HG02885 (cell line): ENCODE measurements around the gene TMEM131.

ENCODE experiments used
- ATAC-seq: cut with Tn5 transposase; IDR thresholded peaks from one replicate; pipeline ENCODE4 v1.9.1; 2021; ENCODE audit warnings: mild to moderate bottlenecking; ENCODE audit not compliant: unreplicated experiment, poor library complexity

TMEM131 gene

GRCh38 chr2:97749581-97749980, 246.2 kb downstream of the TMEM131 start:
- no peak for ATAC-seq

DNA sequence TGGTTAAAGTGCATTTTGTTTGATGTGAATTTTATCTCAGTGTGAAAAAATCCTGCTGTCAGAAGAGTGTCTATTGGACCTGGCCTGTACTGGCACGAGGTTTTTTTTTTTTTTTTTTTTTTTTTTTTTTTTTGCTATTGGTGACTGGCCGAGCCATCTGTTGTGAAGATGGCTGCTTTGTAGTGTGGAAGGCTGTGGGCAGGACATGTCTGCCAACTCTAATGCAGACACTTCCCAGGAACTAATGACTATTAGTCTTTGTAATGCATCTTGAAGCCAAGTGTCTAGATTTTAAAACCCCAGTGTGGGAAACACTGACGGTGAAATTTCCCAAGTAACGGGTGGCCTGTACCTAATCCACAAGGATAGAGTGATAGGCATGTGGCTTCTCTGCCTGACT, 248.0 kb downstream of the TMEM131 start:
- ATAC-seq, result no peak

DNA sequence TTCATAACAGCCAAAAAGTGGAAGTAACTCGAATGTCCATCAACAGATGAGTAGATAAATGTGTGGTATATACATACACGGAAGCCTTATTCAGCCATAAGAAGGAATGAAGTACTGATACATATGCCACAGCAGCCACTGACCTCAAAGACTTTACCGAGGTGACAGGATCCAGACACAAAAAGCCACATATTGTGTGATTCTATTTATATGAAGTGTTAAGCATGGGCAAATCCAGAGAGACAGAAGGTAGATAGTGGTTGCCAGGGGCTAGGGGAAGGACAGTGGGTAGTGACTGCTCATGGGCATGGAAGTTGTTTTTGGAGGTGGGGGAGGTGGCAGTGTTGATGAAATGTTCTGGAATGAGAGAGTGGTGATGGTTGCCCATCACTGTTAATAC, 248.5 kb downstream of the TMEM131 start:
- no peak for ATAC-seq

DNA sequence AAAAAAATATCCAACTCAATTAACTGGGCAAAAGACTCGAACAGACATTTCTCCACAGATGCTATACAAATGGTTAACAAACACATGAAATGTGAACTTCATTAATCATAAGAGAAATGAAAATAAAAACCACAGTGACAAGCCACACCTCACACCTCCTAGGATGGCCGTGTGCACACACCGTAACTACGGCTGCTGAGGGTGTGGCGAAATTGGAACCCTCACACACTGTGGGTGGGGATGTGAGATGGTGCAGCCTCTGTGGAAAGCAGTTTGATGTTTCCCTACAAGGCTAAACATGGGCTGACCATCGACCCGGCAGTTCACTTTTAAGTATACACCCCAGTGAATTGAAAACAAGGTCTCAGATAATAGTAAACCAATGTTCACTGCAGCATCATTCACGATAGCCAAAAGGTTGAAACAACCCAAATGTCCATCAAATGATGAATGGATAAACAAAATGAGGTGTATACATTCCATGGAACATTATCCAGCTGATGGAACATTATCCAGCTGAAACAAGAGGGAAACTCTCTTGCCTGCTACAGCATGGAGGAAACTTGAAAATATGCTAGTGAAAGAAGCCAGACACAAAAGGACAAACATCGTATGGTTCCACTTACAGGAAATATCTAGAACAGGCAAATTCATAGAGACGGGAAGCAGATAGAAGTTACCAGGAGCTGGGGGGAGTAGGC, 250.1 kb downstream of the TMEM131 start:
- ATAC-seq, result peak; percentile 64

- ATAC-seq, result no peak
Measured at GRCh38 chr2:97743913-97744312, 251.8 kb downstream of the TMEM131 start.

DNA sequence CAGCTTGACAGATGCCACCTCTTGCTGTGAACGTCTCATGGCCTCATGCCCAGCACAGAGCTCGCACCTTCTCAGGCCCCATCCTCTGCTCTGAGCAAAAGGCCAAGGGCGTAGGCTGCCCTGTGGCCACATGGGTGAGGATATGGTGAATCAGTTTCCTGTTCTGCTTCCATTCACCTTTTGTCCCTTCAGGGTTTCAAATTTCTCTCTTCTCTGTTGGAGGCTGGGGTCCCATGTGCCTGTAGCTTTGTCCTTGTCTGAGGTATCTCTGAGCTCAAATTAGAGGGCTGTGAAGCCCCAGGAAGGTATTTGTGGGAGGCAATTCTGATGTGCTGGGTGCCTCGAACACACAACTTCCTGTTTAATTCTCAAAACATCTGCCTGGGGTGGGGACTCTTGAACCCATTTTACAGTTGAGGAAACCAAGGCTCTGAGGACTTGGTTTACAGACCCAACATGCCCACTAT, 253.3 kb downstream of the TMEM131 start:
- no peak for ATAC-seq

- ATAC-seq, result no peak
Measured at GRCh38 chr2:97741686-97742085, 254.1 kb downstream of the TMEM131 start.

GRCh38 chr2:97741251-97741650, 254.5 kb downstream of the TMEM131 start:
- no peak for ATAC-seq

DNA sequence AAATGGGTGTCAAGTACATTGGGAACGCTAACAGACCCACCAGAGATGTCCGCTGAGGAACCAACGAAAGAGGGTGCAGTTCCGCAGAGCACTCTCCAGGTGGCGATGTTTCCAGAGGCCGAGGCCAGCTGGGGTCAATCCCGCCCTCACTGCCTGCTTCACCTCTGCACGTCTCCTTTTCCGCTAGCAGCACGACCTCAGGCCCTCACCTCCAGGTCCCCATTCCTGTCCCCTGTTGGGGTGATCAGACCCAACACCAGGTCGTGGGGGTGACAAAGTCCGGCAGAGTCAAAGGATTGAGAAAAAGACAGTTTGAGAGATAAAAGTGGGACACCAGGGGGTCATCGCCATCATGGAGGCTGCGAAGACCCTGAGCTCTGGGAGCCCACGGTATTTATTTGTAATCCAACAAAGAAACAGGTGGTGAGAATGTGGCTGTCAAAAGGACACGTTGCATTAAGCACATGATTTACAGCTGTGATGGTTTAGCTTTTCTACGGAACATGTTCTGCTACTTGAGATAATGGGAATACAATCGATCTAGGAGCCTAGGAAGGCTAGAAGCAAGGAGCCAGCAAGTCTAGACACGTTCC, 255.1 kb downstream of the TMEM131 start:
- peak; percentile 41 for ATAC-seq

DNA sequence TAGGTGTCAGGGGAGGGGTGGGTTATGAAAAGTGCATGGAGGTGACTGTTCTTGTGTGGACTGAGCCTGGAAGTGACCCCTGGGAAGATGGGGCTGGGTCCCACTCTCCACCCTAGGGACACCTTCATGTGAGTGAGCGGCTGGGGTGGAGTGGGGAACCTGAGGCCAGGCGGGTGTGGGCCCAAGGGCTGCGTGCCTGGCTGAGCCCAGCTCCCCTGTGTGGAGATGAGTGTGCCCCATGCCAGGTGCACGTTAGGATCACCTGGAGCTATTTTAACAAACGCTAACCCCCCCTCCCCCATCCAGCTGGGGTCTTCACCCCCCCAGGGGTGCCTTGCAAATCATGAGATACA, 255.9 kb downstream of the TMEM131 start:
- ATAC-seq, result no peak

DNA sequence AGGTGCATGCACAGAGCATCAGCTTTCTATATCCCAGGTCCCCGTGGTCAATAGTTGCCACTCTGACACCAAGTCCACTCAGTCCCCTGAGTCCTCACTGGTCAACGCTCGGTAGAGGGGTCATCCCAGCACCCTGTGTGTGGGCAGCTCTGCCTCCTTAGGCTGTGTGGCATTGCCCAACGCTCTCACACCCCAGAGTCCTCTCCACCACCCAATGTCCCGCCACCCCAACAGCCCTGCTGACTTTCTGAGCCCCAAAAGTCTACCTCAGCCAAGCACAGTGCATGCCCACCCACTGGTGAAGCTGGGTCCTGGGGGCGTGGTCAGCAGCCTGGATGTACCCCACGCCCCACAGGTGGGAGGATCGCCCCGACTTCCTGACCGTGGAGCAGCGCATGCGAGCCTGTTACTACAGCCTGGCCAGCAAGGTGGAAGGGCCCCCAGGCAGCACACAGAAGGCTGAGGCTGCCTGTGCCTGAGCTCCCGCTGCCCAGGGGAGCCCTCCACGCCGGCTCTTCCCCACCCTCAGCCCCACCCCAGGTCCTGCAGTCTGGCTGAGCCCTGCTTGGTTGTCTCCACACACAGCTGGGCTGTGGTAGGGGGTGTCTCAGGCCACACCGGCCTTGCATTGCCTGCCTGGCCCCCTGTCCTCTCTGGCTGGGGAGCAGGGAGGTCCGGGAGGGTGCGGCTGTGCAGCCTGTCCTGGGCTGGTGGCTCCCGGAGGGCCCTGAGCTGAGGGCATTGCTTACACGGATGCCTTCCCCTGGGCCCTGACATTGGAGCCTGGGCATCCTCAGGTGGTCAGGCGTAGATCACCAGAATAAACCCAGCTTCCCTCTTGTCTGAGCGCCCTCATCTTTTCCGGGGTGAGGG, 256.5 kb downstream of the TMEM131 start:
- ATAC-seq, result no peak

- ATAC-seq, result no peak
Measured at GRCh38 chr2:97738179-97739019, 257.3 kb downstream of the TMEM131 start.

DNA sequence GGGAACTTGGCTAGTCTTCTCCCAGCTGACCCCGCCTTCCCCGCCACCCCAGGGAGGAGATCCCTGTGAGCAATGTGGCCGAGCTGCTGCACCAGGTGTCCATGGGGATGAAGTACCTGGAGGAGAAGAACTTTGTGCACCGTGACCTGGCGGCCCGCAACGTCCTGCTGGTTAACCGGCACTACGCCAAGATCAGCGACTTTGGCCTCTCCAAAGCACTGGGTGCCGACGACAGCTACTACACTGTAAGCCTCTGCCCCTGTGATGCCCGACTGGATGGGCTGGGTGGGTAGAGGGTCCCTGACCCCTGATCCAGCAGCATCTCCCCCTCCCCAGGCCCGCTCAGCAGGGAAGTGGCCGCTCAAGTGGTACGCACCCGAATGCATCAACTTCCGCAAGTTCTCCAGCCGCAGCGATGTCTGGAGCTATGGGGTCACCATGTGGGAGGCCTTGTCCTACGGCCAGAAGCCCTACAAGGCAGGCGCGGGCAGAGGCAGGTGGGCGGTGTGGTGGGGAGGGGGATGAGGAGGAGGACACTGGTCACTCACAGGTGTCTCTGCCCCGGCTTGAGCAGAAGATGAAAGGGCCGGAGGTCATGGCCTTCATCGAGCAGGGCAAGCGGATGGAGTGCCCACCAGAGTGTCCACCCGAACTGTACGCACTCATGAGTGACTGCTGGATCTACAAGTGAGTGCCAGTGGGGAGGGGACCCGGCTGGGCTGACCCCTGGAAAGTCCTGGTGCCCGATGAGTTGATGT, 258.1 kb downstream of the TMEM131 start:
- no peak for ATAC-seq

GRCh38 chr2:97736608-97737330, 259.0 kb downstream of the TMEM131 start:
- ATAC-seq, result no peak

- no peak for ATAC-seq
Measured at GRCh38 chr2:97736185-97736584, 259.6 kb downstream of the TMEM131 start.

DNA sequence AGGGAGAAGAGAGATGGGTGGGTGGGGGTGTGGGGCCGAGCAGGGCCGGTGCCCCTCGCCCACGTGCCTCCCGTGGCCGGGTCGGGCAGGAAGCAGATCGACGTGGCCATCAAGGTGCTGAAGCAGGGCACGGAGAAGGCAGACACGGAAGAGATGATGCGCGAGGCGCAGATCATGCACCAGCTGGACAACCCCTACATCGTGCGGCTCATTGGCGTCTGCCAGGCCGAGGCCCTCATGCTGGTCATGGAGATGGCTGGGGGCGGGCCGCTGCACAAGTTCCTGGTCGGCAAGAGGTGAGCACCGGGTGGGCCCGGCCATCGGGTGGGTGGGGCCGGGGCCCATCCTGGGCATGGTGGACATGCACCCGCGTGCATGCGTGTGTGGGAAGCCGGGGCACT, 260.6 kb downstream of the TMEM131 start:
- ATAC-seq, result no peak

GRCh38 chr2:97734061-97735051, 261.4 kb downstream of the TMEM131 start:
- ATAC-seq, result no peak
